Body of pancreas (tissue), 4 donors: ENCODE measurements around the gene TMEM271.

ENCODE experiments used
- POLR2A ChIP-seq, 3 donors: fragments of 450-650 bp; IDR thresholded peaks; one replicate each; pipeline ENCODE4 v1.6.1; 2016; ENCODE audit warnings: antibody characterized with exemption in 3 of 3, mild to moderate bottlenecking in 2 of 3
- TF ChIP-seq, protein P1 (sequence below), 7 experiments: fragments of 450-650 bp in 4 of 7; fragments of 200-600 bp in 3 of 7; sonication (generic) in 3 of 7; IDR thresholded peaks; one replicate each; pipeline ENCODE4 v1.5.1; 2016 to 2019; ENCODE audit warnings: antibody characterized with exemption in 7 of 7

GRCh38 chr4:561426-561825, 14.7 kb downstream of the TMEM271 start:
- TF ChIP-seq, protein P1, sequence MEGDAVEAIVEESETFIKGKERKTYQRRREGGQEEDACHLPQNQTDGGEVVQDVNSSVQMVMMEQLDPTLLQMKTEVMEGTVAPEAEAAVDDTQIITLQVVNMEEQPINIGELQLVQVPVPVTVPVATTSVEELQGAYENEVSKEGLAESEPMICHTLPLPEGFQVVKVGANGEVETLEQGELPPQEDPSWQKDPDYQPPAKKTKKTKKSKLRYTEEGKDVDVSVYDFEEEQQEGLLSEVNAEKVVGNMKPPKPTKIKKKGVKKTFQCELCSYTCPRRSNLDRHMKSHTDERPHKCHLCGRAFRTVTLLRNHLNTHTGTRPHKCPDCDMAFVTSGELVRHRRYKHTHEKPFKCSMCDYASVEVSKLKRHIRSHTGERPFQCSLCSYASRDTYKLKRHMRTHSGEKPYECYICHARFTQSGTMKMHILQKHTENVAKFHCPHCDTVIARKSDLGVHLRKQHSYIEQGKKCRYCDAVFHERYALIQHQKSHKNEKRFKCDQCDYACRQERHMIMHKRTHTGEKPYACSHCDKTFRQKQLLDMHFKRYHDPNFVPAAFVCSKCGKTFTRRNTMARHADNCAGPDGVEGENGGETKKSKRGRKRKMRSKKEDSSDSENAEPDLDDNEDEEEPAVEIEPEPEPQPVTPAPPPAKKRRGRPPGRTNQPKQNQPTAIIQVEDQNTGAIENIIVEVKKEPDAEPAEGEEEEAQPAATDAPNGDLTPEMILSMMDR (IDR thresholded peaks at IDR 0.05), result no peak
- no peak for TF ChIP-seq POLR2A (IDR thresholded peaks at IDR 0.05)
